DOHH2 (cell line): ENCODE measurements around the gene PAGE3.

Source experiments
- H3F3A ChIP-seq: fragments of 200-600 bp; sonication (generic), shearing (Covaris generic); 2 replicates; pipeline ENCODE4 v1.6.0; 2016; ENCODE audit warnings: antibody characterized with exemption, mild to moderate bottlenecking; ENCODE audit not compliant: control insufficient read depth, insufficient read depth
- H3K27ac ChIP-seq: fragments of 200-600 bp; sonication (generic); 2 replicates; pipeline ENCODE4 v1.5.1; 2014; ENCODE audit warnings: low read depth, mild to moderate bottlenecking, low read length, moderate library complexity
- H3K27me3 ChIP-seq: fragments of 200-600 bp; sonication (generic); 2 replicates; pipeline ENCODE4 v1.6.1; 2014; ENCODE audit warnings: mild to moderate bottlenecking, low read length, mixed read lengths; ENCODE audit not compliant: control insufficient read depth
- H3K36me3 ChIP-seq: fragments of 200-600 bp; sonication (generic); 2 replicates; pipeline ENCODE4 v1.6.1; 2014; ENCODE audit warnings: mild to moderate bottlenecking, low read length, moderate library complexity, mixed read lengths; ENCODE audit not compliant: control insufficient read depth
- H3K4me1 ChIP-seq: fragments of 200-600 bp; sonication (generic); 2 replicates; pipeline ENCODE4 v1.6.1; 2014; ENCODE audit warnings: mild to moderate bottlenecking, low read length, mixed read lengths; ENCODE audit not compliant: control insufficient read depth
- H3K4me2 ChIP-seq: fragments of 200-600 bp; sonication (generic); 2 replicates; pipeline ENCODE4 v1.6.0; 2014; ENCODE audit warnings: mild to moderate bottlenecking, low read length, moderate library complexity
- H3K4me3 ChIP-seq: fragments of 200-600 bp; sonication (generic); 2 replicates; pipeline ENCODE4 v1.5.1; 2014; ENCODE audit warnings: mild to moderate bottlenecking, low read length, mixed read lengths
- H3K79me2 ChIP-seq: fragments of 200-600 bp; sonication (generic); 2 replicates; pipeline ENCODE4 v1.6.1; 2014; ENCODE audit warnings: mild to moderate bottlenecking, low read length, mixed read lengths; ENCODE audit not compliant: control insufficient read depth
- H3K9me2 ChIP-seq: fragments of 200-600 bp; sonication (generic); replicated peaks from 2 replicates; pipeline ENCODE4 v1.6.1; 2014; ENCODE audit warnings: mild to moderate bottlenecking, low read length, mixed read lengths; ENCODE audit not compliant: control insufficient read depth
- H3K9me3 ChIP-seq: fragments of 200-600 bp; sonication (generic); 2 replicates; pipeline ENCODE4 v1.6.1; 2014; ENCODE audit warnings: antibody characterized with exemption, low read length, mixed read lengths; ENCODE audit not compliant: control insufficient read depth, insufficient read depth
- H4K20me1 ChIP-seq: fragments of 200-600 bp; sonication (generic); 2 replicates; pipeline ENCODE4 v1.6.0; 2014; ENCODE audit warnings: low read depth, mild to moderate bottlenecking, antibody characterized with exemption, low read length, moderate library complexity; ENCODE audit not compliant: control insufficient read depth, insufficient read depth
- CTCF ChIP-seq: fragments of 200-600 bp; sonication (generic); IDR thresholded peaks from one replicate; pipeline ENCODE4 v1.5.1; 2014; ENCODE audit warnings: antibody characterized with exemption, mild to moderate bottlenecking, low read depth, low read length; ENCODE audit not compliant: poor library complexity, severe bottlenecking
- EZH2phosphoT487 ChIP-seq: fragments of 200-600 bp; sonication (generic); IDR thresholded peaks from 2 replicates; pipeline ENCODE4 v1.6.1; 2017; ENCODE audit warnings: borderline replicate concordance, mild to moderate bottlenecking, antibody characterized with exemption, low read length, moderate library complexity, mixed read lengths

PAGE3 gene

GRCh38 chrX:55260806-55261205 lies 3.9 kb downstream of the PAGE3 start:
- Histone ChIP-seq H3K27me3 (no peaks in the 10 kb centered on the region), H3K27ac (no peak overlapping the region), H3F3A (no peaks in the 10 kb centered on the region), H3K4me2 (no peak overlapping the region), H3K36me3 (no peaks in the 10 kb centered on the region), H3K79me2 (no peaks in the 10 kb centered on the region), H4K20me1 (no peaks in the 10 kb centered on the region), H3K9me2 (no peaks in the 10 kb centered on the region), H3K9me3 (no peaks in the 10 kb centered on the region), H3K4me3 (no peak overlapping the region), H3K4me1 (no peaks in the 10 kb centered on the region)
- TF ChIP-seq CTCF (no peak), EZH2phosphoT487 (no peak)

GRCh38 chrX:55253528-55253927 lies 11.2 kb downstream of the PAGE3 start:
- Histone ChIP-seq H4K20me1 (no peaks in the 10 kb centered on the region), H3K9me2 (no peaks in the 10 kb centered on the region), H3K79me2 (no peaks in the 10 kb centered on the region), H3K27me3 (no peaks in the 10 kb centered on the region), H3K4me1 (no peaks in the 10 kb centered on the region), H3K4me3 (no peak overlapping the region), H3K36me3 (no peaks in the 10 kb centered on the region), H3K4me2 (no peak overlapping the region), H3K9me3 (no peaks in the 10 kb centered on the region), H3K27ac (no peak overlapping the region), H3F3A (no peaks in the 10 kb centered on the region)
- TF ChIP-seq EZH2phosphoT487 = no peak
- no peak for TF ChIP-seq CTCF

- Histone ChIP-seq H3F3A (no peaks in the 10 kb centered on the region), H3K4me1 (no peaks in the 10 kb centered on the region), H3K4me3 (no peak overlapping the region), H3K27me3 (no peaks in the 10 kb centered on the region), H3K9me2 (no peaks in the 10 kb centered on the region), H3K79me2 (no peaks in the 10 kb centered on the region), H3K27ac (no peak overlapping the region), H4K20me1 (no peaks in the 10 kb centered on the region), H3K4me2 (no peak overlapping the region), H3K9me3 (no peaks in the 10 kb centered on the region), H3K36me3 (no peaks in the 10 kb centered on the region)
- no peak for TF ChIP-seq EZH2phosphoT487
- TF ChIP-seq CTCF = no peak
Measured at GRCh38 chrX:55240788-55241340, 23.9 kb downstream of the PAGE3 start.
